Trophoblast cell (in vitro differentiated cells and primary cell): ENCODE results near the gene OCIAD1.
A peak's percentile ranks its signal among the peaks of the same experiment; 100 is the strongest.

Experiments
- DNase-seq, 2 donors: peaks; one replicate each; pipeline ENCODE4 v3.0.0-alpha.2; 2016
- H2AFZ ChIP-seq: 2 replicates; pipeline ENCODE4 v1.6.1; 2013; ENCODE audit warnings: low read length, moderate library complexity, mild to moderate bottlenecking; ENCODE audit not compliant: insufficient read depth, poor library complexity
- H2AK5ac ChIP-seq: 2 replicates; pipeline ENCODE4 v1.6.1; 2013; ENCODE audit warnings: mild to moderate bottlenecking, low read length
- H2BK120ac ChIP-seq: 2 replicates; pipeline ENCODE4 v1.6.1; 2013; ENCODE audit warnings: low read length, mild to moderate bottlenecking, moderate library complexity; ENCODE audit not compliant: insufficient read depth, poor library complexity
- H2BK12ac ChIP-seq: 2 replicates; pipeline ENCODE4 v1.6.1; 2013; ENCODE audit warnings: mild to moderate bottlenecking, low read length, moderate library complexity
- H2BK5ac ChIP-seq: 2 replicates; pipeline ENCODE4 v1.6.1; 2013; ENCODE audit warnings: low read length, low read depth, moderate library complexity, mild to moderate bottlenecking; ENCODE audit not compliant: poor library complexity
- H3K14ac ChIP-seq: 2 replicates; pipeline ENCODE4 v1.6.1; 2013; ENCODE audit warnings: mild to moderate bottlenecking, low read length
- H3K18ac ChIP-seq: 2 replicates; pipeline ENCODE4 v1.6.1; 2013; ENCODE audit warnings: mild to moderate bottlenecking, low read length
- H3K23ac ChIP-seq: 2 replicates; pipeline ENCODE4 v1.6.1; 2013; ENCODE audit warnings: low read length
- H3K27ac ChIP-seq: 2 replicates; pipeline ENCODE4 v1.5.1; 2013; ENCODE audit warnings: low read depth, mild to moderate bottlenecking, inconsistent platforms, low read length, moderate library complexity
- H3K27me3 ChIP-seq: 2 replicates; pipeline ENCODE4 v1.6.1; 2013; ENCODE audit warnings: inconsistent platforms, mild to moderate bottlenecking, low read length, moderate library complexity; ENCODE audit not compliant: insufficient read depth
- H3K36me3 ChIP-seq, 2 experiments: 1 replicate in 1 of 2; 2 replicates in 1 of 2; pipeline ENCODE4 v1.6.1; 2013; ENCODE audit warnings: low read length in 2 of 2, mild to moderate bottlenecking in 2 of 2, moderate library complexity in 1 of 2; ENCODE audit not compliant: insufficient read depth in 2 of 2, control insufficient read depth in 1 of 2
- H3K4ac ChIP-seq: 2 replicates; pipeline ENCODE4 v1.6.1; 2013; ENCODE audit warnings: low read depth, mild to moderate bottlenecking, low read length, moderate library complexity
- H3K4me1 ChIP-seq, 2 experiments: 1 replicate in 1 of 2; 2 replicates in 1 of 2; pipeline ENCODE4 v1.6.1; 2013; ENCODE audit warnings: low read length in 2 of 2, mild to moderate bottlenecking in 2 of 2, moderate library complexity in 1 of 2; ENCODE audit not compliant: insufficient read depth in 2 of 2, control insufficient read depth in 1 of 2
- H3K4me2 ChIP-seq: 2 replicates; pipeline ENCODE4 v1.6.1; 2013; ENCODE audit warnings: inconsistent platforms, mild to moderate bottlenecking, low read length, moderate library complexity
- H3K4me3 ChIP-seq: 2 replicates; pipeline ENCODE4 v1.5.1; 2013; ENCODE audit warnings: mild to moderate bottlenecking, low read depth, low read length, inconsistent platforms
- H3K79me1 ChIP-seq: one replicate; pipeline ENCODE4 v1.6.1; 2013; ENCODE audit warnings: low read length
- H3K79me2 ChIP-seq: 2 replicates; pipeline ENCODE4 v1.6.1; 2013; ENCODE audit warnings: low read length, mild to moderate bottlenecking; ENCODE audit not compliant: control insufficient read depth, insufficient read depth, poor library complexity
- H3K9ac ChIP-seq: 2 replicates; pipeline ENCODE4 v1.6.1; 2013; ENCODE audit warnings: mild to moderate bottlenecking, low read length
- H3K9me3 ChIP-seq: 2 replicates; pipeline ENCODE4 v1.6.1; 2013; ENCODE audit warnings: low read depth, mild to moderate bottlenecking, control low read depth, inconsistent platforms, low read length; ENCODE audit not compliant: insufficient read depth
- H4K12ac ChIP-seq: 2 replicates; pipeline ENCODE4 v1.6.1; 2013; ENCODE audit warnings: low read depth, mild to moderate bottlenecking, low read length, moderate library complexity
- H4K8ac ChIP-seq: 2 replicates; pipeline ENCODE4 v1.6.1; 2013; ENCODE audit warnings: low read depth, mild to moderate bottlenecking, low read length, moderate library complexity
- H4K91ac ChIP-seq: one replicate; pipeline ENCODE4 v1.6.1; 2013; ENCODE audit warnings: low read depth, mild to moderate bottlenecking, low read length, moderate library complexity
- WGBS: extraction: QIAGEN DNeasy Blood & Tissue Kit; methylation state at CpG from one replicate; pipeline ENCODE4 v1.1.7; 2013; ENCODE audit warnings: missing lambda C conversion rate; ENCODE audit not compliant: insufficient read length, insufficient coverage; ENCODE audit errors: extremely low coverage; 5-methylcytosine and 5-hydroxymethylcytosine counted together

The OCIAD1 gene

GRCh38 chr4:48795108-48795507 is 35.8 kb upstream of the OCIAD1 start:
- Histone ChIP-seq H3K4ac (no peak overlapping the region), H3K4me1 (peaks cover 0 to 1% of the 10 kb centered on the region in 2 experiments), H3K23ac (no peak overlapping the region), H3K9ac (no peak overlapping the region), H4K8ac (no peak overlapping the region), H4K91ac (no peak overlapping the region), H3K79me2 (no peaks in the 10 kb centered on the region), H3K18ac (no peak overlapping the region), H3K79me1 (no peaks in the 10 kb centered on the region), H2BK5ac (no peak overlapping the region), H2BK120ac (no peak overlapping the region), H3K9me3 (no peaks in the 10 kb centered on the region), H3K14ac (no peak overlapping the region), H3K36me3 (no peaks in the 10 kb centered on the region), H2BK12ac (no peak overlapping the region), H2AFZ (no peak overlapping the region), H4K12ac (no peak overlapping the region), H3K27ac (no peak overlapping the region), H3K27me3 (no peaks in the 10 kb centered on the region), H3K4me2 (no peak overlapping the region), H3K4me3 (no peak overlapping the region), H2AK5ac (no peak overlapping the region)
- no peak for DNase-seq
- no CpG with 5 or more reads among the region's 3 CpGs for WGBS

GRCh38 chr4:48796191-48796926 is 34.5 kb upstream of the OCIAD1 start:
- no CpG with 5 or more reads among the region's 2 CpGs for WGBS

GRCh38 chr4:48796927-48797679 is 33.8 kb upstream of the OCIAD1 start:
- Histone ChIP-seq H2BK5ac (no peak overlapping the region), H3K27me3 (no peaks in the 10 kb centered on the region), H3K36me3 (no peaks in the 10 kb centered on the region), H3K27ac (no peak overlapping the region), H3K79me1 (no peaks in the 10 kb centered on the region), H3K14ac (no peak overlapping the region), H3K9me3 (no peaks in the 10 kb centered on the region), H3K9ac (no peak overlapping the region), H2BK12ac (no peak overlapping the region), H3K4me3 (no peak overlapping the region), H3K4ac (no peak overlapping the region), H4K12ac (no peak overlapping the region), H3K23ac (no peak overlapping the region), H2AK5ac (no peak overlapping the region), H3K79me2 (no peaks in the 10 kb centered on the region), H2BK120ac (no peak overlapping the region), H2AFZ (peak overlapping the region; percentile 17), H4K8ac (no peak overlapping the region), H3K4me1 (no peaks in the 10 kb centered on the region), H3K4me2 (no peak overlapping the region), H4K91ac (peak overlapping the region; percentile 2), H3K18ac (no peak overlapping the region)
- WGBS, result no CpG with 5 or more reads among the region's 1 CpG
- no peak for DNase-seq

More at GRCh38 chr4:48796191-48796926, 34.5 kb upstream of the OCIAD1 start:
- no peak overlapping the region for H2BK5ac ChIP-seq
- H3K14ac ChIP-seq, result no peak overlapping the region
- H2AFZ ChIP-seq, result no peak overlapping the region
- no peak overlapping the region for H4K91ac ChIP-seq
- no peak overlapping the region for H3K4me2 ChIP-seq
- no peaks in the 10 kb centered on the region for H3K79me2 ChIP-seq
- DNase-seq, result no peak
- H3K27me3 ChIP-seq, result no peaks in the 10 kb centered on the region
- no peak overlapping the region for H3K23ac ChIP-seq
- H3K4me3 ChIP-seq, result no peak overlapping the region
- no peak overlapping the region for H3K27ac ChIP-seq
- no peak overlapping the region for H2BK12ac ChIP-seq
- no peaks in the 10 kb centered on the region for H3K9me3 ChIP-seq
- H2AK5ac ChIP-seq, result no peak overlapping the region
- no peaks in the 10 kb centered on the region for H3K79me1 ChIP-seq
- H3K9ac ChIP-seq, result no peak overlapping the region
- H2BK120ac ChIP-seq, result no peak overlapping the region
- H3K36me3 ChIP-seq, result no peaks in the 10 kb centered on the region
- H3K18ac ChIP-seq, result no peak overlapping the region
- H4K8ac ChIP-seq, result no peak overlapping the region
- H3K4me1 ChIP-seq, result no peaks in the 10 kb centered on the region
- H4K12ac ChIP-seq, result no peak overlapping the region
- H3K4ac ChIP-seq, result no peak overlapping the region

GRCh38 chr4:48798117-48798516 is 32.8 kb upstream of the OCIAD1 start:
- Histone ChIP-seq H3K27ac (no peak overlapping the region), H2BK12ac (no peak overlapping the region), H3K9ac (no peak overlapping the region), H3K79me2 (no peaks in the 10 kb centered on the region), H3K4me2 (no peak overlapping the region), H3K4me1 (no peaks in the 10 kb centered on the region), H4K12ac (no peak overlapping the region), H3K79me1 (no peaks in the 10 kb centered on the region), H3K23ac (no peak overlapping the region), H2AFZ (no peak overlapping the region), H3K4me3 (no peak overlapping the region), H2BK5ac (no peak overlapping the region), H4K91ac (no peak overlapping the region), H3K27me3 (no peaks in the 10 kb centered on the region), H3K36me3 (no peaks in the 10 kb centered on the region), H4K8ac (no peak overlapping the region), H3K9me3 (no peaks in the 10 kb centered on the region), H3K18ac (no peak overlapping the region), H2AK5ac (no peak overlapping the region), H3K4ac (no peak overlapping the region), H2BK120ac (no peak overlapping the region), H3K14ac (no peak overlapping the region)
- DNase-seq, result no peak
- WGBS, result no CpG with 5 or more reads among the region's 2 CpGs
